Colonic mucosa (tissue), 4 donors: ENCODE measurements around the gene TM9SF3. TPM values are rescaled to one million over a fixed set of nuclear protein-coding genes. Genes with fewer than 3 reads are reported as not detected.

Experiments
- DNase-seq: peaks from one replicate; pipeline ENCODE4 v3.0.0-alpha.2; 2020
- H3K27ac ChIP-seq: fragments of 200-600 bp; one replicate; pipeline ENCODE4 v1.8.0; 2021
- H3K27me3 ChIP-seq: fragments of 200-600 bp; one replicate; pipeline ENCODE4 v1.8.0; 2021
- H3K36me3 ChIP-seq: fragments of 200-600 bp; one replicate; pipeline ENCODE4 v1.8.0; 2021
- H3K4me1 ChIP-seq: fragments of 200-600 bp; one replicate; pipeline ENCODE4 v1.8.0; 2021; ENCODE audit warnings: mild to moderate bottlenecking
- H3K4me3 ChIP-seq: fragments of 200-600 bp; one replicate; pipeline ENCODE4 v1.8.0; 2021
- H3K9ac ChIP-seq, 2 donors: one replicate each; pipeline ENCODE4 v1.7.0; 2013; ENCODE audit warnings: control low read depth in 2 of 2, low read depth in 2 of 2, low read length in 2 of 2
- H3K9me3 ChIP-seq: fragments of 200-600 bp; one replicate; pipeline ENCODE4 v1.8.0; 2021
- CTCF ChIP-seq: fragments of 200-600 bp; IDR thresholded peaks from one replicate; pipeline ENCODE4 v1.8.0; 2022; ENCODE audit warnings: antibody characterized with exemption, mild to moderate bottlenecking
- intact Hi-C: fragments of 100-400 bp; cut with DNase I; formaldehyde crosslinking; loops from one replicate; pipeline ENCODE4 v1.14.1; 2022
- total RNA-seq, 2 donors: library from RNA; stranded (reverse); fragmentation: NEBNext Ultra II Directional in 1 of 2; extraction: Animal tissue kit (Norgen Biotek cat#: 25700) in 1 of 2; gene quantifications; one replicate each; pipeline ENCODE4 v1.2.1, GENCODE V29; 2021
- donor health status: healthy.
- donor health status: DM: no; HTN: no; CAD: no.
- donor health status: DM: no; HTN: no; CAD: no.

The TM9SF3 gene
- total RNA-seq, 2 donors from 2014 or later = 285 to 392 TPM

DNA sequence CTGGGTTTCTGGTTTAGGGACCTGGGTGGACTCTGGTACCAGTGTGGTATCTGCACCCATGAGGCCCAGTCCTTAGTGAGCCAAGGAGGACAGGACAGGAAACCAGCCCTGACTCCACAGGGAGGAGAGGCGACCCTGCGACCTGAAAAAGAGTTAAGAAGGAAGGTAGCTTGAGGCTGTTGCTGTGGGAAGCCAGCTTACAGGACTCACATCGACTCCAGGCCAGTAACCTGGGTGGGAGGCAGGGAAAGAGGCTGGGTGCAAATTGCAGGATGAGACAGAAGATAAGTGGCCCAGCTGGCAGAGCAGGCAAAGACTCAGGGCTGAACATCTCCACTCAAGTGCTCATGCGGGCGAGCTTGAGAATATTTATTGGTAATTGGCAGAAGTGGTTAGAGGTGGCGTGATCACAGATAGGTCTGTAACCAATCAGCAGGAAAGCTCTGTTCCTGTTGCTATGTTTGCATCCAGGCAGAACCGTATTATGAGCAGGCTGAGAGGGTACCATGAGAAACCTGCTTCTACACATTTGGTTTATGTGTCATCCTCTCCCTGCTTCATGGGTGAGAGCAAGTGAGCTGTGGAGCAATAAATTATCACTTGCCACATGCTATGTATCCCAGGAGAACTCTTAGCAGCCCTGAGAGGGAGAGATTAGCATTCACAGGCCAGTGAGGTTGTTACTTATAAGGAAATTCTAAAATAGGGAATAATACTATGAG lies 84.1 kb downstream of the TM9SF3 start:
- no peaks in the 10 kb centered on the region for H3K36me3 ChIP-seq
- no peak overlapping the region for H3K9ac ChIP-seq
- H3K4me1 ChIP-seq = no peaks in the 10 kb centered on the region
- no peaks in the 10 kb centered on the region for H3K27me3 ChIP-seq
- H3K27ac ChIP-seq = no peak overlapping the region
- intact Hi-C loops = no loop called here
- H3K9me3 ChIP-seq = no peaks in the 10 kb centered on the region
- no peak for DNase-seq
- TF ChIP-seq CTCF = no peak
- no peak overlapping the region for H3K4me3 ChIP-seq

DNA sequence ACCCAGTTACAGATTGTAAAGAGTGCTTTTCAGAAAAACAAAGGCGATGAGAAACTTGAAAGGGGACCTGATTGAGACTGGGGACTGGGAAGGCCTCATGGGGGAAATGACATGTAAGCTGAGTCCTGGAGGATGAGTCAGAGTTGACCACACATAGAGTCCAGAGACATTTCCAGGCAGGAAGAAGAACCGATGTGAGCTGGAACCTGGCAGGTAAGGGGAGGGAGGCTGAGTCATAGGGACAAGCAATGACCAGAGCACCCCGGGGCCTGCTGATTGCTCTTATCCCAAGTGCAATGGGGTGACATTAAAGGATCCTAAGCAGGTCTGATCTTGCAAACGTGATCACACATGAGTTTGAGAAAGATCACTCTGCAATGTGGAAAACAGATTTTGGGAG lies 84.8 kb downstream of the TM9SF3 start:
- no peaks in the 10 kb centered on the region for H3K9me3 ChIP-seq
- no peak overlapping the region for H3K9ac ChIP-seq
- H3K27me3 ChIP-seq = no peaks in the 10 kb centered on the region
- H3K4me1 ChIP-seq = no peaks in the 10 kb centered on the region
- no peak overlapping the region for H3K27ac ChIP-seq
- no peak for DNase-seq
- no peak overlapping the region for H3K4me3 ChIP-seq
- intact Hi-C loops = no loop called here
- no peaks in the 10 kb centered on the region for H3K36me3 ChIP-seq
- no peak for TF ChIP-seq CTCF

GRCh38 chr10:96500519-96500918 lies 86.3 kb downstream of the TM9SF3 start:
- no peak for TF ChIP-seq CTCF
- Histone ChIP-seq H3K36me3 (no peaks in the 10 kb centered on the region), H3K4me3 (no peak overlapping the region), H3K27me3 (no peaks in the 10 kb centered on the region), H3K9me3 (no peaks in the 10 kb centered on the region), H3K4me1 (no peaks in the 10 kb centered on the region), H3K9ac (no peak overlapping the region), H3K27ac (no peak overlapping the region)
- intact Hi-C loops = no loop called here
- DNase-seq = no peak

DNA sequence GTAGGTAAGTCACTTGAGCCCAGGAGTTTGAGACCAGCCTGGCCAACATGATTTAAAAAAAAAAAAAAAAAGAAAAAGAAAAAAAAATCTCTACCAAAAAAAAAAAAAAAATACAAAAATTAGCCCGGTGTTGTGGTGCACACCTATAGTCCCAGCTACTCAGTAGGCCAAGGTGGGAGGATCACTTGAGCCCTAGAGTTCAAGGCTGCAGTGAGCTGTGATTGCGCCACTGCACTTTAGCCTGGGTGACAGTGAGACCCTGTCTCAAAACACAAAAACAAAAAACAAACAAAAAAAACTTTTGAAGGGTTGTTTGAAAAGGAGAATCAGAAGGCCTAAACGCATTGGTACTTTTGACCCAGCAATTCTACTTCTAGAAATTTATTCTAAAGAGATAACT lies 86.8 kb downstream of the TM9SF3 start:
- intact Hi-C loops = no loop called here
- Histone ChIP-seq H3K36me3 (no peaks in the 10 kb centered on the region), H3K9me3 (no peaks in the 10 kb centered on the region), H3K27me3 (no peaks in the 10 kb centered on the region), H3K4me1 (no peaks in the 10 kb centered on the region), H3K27ac (no peak overlapping the region), H3K9ac (no peak overlapping the region), H3K4me3 (no peak overlapping the region)
- no peak for TF ChIP-seq CTCF
- no peak for DNase-seq

- intact Hi-C loops = no loop called here
Observed at GRCh38 chr10:96497391-96497790, 89.4 kb downstream of the TM9SF3 start.

More at GRCh38 chr10:96497391-96497790, 89.4 kb downstream of the TM9SF3 start:
- H3K4me3 ChIP-seq = no peak overlapping the region
- no peaks in the 10 kb centered on the region for H3K9me3 ChIP-seq
- no peak for DNase-seq
- no peaks in the 10 kb centered on the region for H3K36me3 ChIP-seq
- no peaks in the 10 kb centered on the region for H3K27me3 ChIP-seq
- no peak overlapping the region for H3K9ac ChIP-seq
- no peak overlapping the region for H3K27ac ChIP-seq
- no peak for TF ChIP-seq CTCF
- H3K4me1 ChIP-seq = no peaks in the 10 kb centered on the region
